ENCODE measurements around the gene HCN2. TPM values are rescaled to one million over a fixed set of nuclear protein-coding genes. Genes with fewer than 3 reads are reported as not detected.

The HCN2 gene
- total and polyA plus RNA-seq, 10 of the 15 experiments (the other 5 are each of a cell fraction or from before 2014, with no cell fraction given) = 0.01 to 0.54 (median 0.08) TPM; not detected in 4

DNA sequence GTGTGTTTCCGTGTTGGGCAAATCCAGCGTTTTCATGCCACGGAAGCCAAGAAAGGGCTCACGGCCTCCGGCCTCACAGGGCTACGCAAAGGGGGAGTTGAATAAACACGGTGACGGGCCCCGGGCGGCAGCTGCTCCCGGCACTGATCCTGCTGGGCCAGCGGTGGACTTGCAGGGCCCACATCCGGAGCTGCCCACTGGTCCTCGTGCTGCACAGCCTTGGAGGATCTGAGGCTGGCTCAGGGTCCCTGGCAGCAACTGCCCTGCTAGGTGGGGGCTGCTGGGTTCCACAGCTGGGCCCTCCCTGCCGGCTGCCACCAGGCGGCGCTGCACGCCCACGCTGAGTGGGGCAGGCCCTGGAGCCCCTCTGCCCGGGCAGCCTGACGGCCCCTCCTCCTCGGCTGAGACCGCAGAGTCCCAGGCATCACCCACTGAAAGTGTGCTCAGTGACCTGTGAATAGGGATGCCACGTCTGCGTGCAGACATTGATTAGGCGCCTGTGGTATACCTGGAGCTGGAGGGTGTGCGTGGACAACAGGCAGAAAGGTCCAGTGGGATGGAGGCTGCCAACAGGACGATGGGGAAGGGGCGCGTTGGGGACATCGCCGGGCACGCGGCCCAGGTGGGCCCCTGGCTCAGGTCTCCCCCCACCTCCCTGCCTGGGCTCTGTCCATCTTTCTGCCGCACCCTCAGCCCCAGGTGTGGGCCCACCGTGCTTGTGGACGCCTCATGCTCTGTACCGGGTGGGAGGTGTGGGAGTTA is 5.3 kb upstream of the HCN2 start (continued):
- TF ChIP-seq NR2F1 (conservative IDR thresholded peaks at IDR 0.05) = peak; percentile 51; the same call in 1 of the 2 replicates
- TF ChIP-seq, protein P1, sequence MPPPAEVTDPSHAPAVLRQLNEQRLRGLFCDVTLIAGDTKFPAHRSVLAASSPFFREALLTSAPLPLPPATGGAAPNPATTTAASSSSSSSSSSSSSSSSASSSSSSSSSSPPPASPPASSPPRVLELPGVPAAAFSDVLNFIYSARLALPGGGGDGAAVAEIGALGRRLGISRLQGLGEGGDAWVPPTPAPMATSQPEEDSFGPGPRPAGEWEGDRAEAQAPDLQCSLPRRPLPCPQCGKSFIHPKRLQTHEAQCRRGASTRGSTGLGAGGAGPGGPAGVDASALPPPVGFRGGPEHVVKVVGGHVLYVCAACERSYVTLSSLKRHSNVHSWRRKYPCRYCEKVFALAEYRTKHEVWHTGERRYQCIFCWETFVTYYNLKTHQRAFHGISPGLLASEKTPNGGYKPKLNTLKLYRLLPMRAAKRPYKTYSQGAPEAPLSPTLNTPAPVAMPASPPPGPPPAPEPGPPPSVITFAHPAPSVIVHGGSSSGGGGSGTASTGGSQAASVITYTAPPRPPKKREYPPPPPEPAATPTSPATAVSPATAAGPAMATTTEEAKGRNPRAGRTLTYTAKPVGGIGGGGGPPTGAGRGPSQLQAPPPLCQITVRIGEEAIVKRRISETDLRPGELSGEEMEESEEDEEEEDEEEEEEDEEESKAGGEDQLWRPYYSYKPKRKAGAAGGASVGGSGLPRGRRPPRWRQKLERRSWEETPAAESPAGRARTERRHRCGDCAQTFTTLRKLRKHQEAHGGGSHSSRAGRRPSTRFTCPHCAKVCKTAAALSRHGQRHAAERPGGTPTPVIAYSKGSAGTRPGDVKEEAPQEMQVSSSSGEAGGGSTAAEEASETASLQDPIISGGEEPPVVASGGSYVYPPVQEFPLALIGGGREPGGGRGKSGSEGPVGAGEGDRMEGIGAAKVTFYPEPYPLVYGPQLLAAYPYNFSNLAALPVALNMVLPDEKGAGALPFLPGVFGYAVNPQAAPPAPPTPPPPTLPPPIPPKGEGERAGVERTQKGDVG (CRISPR knock-in tag; IDR thresholded peaks at IDR 0.05) = no peak
- TF ChIP-seq ZSCAN29 (IDR thresholded peaks at IDR 0.05) = 0 out of 2 replicates have a peak, but pooled peaks have one; percentile 19
- TF ChIP-seq, protein P2, sequence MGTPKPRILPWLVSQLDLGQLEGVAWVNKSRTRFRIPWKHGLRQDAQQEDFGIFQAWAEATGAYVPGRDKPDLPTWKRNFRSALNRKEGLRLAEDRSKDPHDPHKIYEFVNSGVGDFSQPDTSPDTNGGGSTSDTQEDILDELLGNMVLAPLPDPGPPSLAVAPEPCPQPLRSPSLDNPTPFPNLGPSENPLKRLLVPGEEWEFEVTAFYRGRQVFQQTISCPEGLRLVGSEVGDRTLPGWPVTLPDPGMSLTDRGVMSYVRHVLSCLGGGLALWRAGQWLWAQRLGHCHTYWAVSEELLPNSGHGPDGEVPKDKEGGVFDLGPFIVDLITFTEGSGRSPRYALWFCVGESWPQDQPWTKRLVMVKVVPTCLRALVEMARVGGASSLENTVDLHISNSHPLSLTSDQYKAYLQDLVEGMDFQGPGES (IDR thresholded peaks at IDR 0.05) = no peak
- peak; percentile 73; the same call in 1 of the 2 replicates for TF ChIP-seq SMARCA5 (IDR thresholded peaks at IDR 0.05)
- TF ChIP-seq NFYA (IDR thresholded peaks at IDR 0.05; ENCODE audit: borderline replicate concordance, low read depth, low read length) = no peak
- no peak for TF ChIP-seq CHD1 (IDR thresholded peaks at IDR 0.05; ENCODE audit: low read depth, low read length)
- TF ChIP-seq PAX5 (IDR thresholded peaks at IDR 0.05; ENCODE audit: borderline replicate concordance, low read depth, low read length) = no peak; the same call in 1 of the 2 replicates
- no peak for TF ChIP-seq SMAD5 (IDR thresholded peaks at IDR 0.05; ENCODE audit: low read depth)
- TF ChIP-seq, protein P3, sequence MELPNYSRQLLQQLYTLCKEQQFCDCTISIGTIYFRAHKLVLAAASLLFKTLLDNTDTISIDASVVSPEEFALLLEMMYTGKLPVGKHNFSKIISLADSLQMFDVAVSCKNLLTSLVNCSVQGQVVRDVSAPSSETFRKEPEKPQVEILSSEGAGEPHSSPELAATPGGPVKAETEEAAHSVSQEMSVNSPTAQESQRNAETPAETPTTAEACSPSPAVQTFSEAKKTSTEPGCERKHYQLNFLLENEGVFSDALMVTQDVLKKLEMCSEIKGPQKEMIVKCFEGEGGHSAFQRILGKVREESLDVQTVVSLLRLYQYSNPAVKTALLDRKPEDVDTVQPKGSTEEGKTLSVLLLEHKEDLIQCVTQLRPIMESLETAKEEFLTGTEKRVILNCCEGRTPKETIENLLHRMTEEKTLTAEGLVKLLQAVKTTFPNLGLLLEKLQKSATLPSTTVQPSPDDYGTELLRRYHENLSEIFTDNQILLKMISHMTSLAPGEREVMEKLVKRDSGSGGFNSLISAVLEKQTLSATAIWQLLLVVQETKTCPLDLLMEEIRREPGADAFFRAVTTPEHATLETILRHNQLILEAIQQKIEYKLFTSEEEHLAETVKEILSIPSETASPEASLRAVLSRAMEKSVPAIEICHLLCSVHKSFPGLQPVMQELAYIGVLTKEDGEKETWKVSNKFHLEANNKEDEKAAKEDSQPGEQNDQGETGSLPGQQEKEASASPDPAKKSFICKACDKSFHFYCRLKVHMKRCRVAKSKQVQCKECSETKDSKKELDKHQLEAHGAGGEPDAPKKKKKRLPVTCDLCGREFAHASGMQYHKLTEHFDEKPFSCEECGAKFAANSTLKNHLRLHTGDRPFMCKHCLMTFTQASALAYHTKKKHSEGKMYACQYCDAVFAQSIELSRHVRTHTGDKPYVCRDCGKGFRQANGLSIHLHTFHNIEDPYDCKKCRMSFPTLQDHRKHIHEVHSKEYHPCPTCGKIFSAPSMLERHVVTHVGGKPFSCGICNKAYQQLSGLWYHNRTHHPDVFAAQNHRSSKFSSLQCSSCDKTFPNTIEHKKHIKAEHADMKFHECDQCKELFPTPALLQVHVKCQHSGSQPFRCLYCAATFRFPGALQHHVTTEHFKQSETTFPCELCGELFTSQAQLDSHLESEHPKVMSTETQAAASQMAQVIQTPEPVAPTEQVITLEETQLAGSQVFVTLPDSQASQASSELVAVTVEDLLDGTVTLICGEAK (IDR thresholded peaks at IDR 0.05; ENCODE audit: borderline replicate concordance) = no peak
- TF ChIP-seq BHLHE40 (IDR thresholded peaks at IDR 0.05; ENCODE audit: borderline replicate concordance in 1 of 2, low read depth in 2 of 2, low read length in 1 of 2) = peak in 1 of 2 experiments; percentile 31; a peak in 1 of 4 replicates
- TF ChIP-seq, protein P4, sequence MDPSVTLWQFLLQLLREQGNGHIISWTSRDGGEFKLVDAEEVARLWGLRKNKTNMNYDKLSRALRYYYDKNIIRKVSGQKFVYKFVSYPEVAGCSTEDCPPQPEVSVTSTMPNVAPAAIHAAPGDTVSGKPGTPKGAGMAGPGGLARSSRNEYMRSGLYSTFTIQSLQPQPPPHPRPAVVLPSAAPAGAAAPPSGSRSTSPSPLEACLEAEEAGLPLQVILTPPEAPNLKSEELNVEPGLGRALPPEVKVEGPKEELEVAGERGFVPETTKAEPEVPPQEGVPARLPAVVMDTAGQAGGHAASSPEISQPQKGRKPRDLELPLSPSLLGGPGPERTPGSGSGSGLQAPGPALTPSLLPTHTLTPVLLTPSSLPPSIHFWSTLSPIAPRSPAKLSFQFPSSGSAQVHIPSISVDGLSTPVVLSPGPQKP (IDR thresholded peaks at IDR 0.05; ENCODE audit: low read depth, low read length) = no peak
- peak; percentile 94 for TF ChIP-seq POLR2AphosphoS2 (IDR thresholded peaks at IDR 0.05; ENCODE audit: low read depth, low read length)
- TF ChIP-seq SMC3 (IDR thresholded peaks at IDR 0.05; ENCODE audit: borderline replicate concordance, low read length) = peak; percentile 61
- peak; percentile 44; the same call in 1 of the 2 replicates for TF ChIP-seq BMI1 (IDR thresholded peaks at IDR 0.05; ENCODE audit: borderline replicate concordance)
- TF ChIP-seq SUZ12 (IDR thresholded peaks at IDR 0.05; ENCODE audit: unreplicated experiment) = no peak
- TF ChIP-seq NFIC (IDR thresholded peaks at IDR 0.05; ENCODE audit: low read depth, low read length) = no peak
- TF ChIP-seq STAT1 (conservative IDR thresholded peaks at IDR 0.05) = no peak
